ENCODE data around the gene KRTAP5-11. TPM values are rescaled to one million over a fixed set of nuclear protein-coding genes. Genes with fewer than 3 reads are reported as not detected.

KRTAP5-11 gene
- total RNA-seq, 1 experiment from 2014 or later: not detected

GRCh38 chr11:71562120-71562519 is 20.6 kb downstream of the KRTAP5-11 start:
- no peaks in the 10 kb centered on the region for H3K4me1 ChIP-seq
- peaks cover 20% of the 10 kb centered on the region for H3K27me3 Mint-ChIP-seq (ENCODE audit: insufficient read depth, unreplicated experiment)
- DNase-seq: no peak
- no TSS peak for BruUV-seq (replicated peaks)
- peaks cover 19% of the 10 kb centered on the region for H3K9me3 Mint-ChIP-seq (ENCODE audit: unreplicated experiment)
- H3K36me3 Mint-ChIP-seq (ENCODE audit: insufficient read depth, unreplicated experiment): no peaks in the 10 kb centered on the region
- H3K9me3 ChIP-seq: peaks cover 6% of the 10 kb centered on the region
- intact Hi-C loops (cut with micrococcal nuclease; ENCODE audit: unreplicated experiment): loop anchor here (2.0 kb wide), 2 partner anchors 73 to 109 kb away; partner anchors contain the start of gene NADSYN1
- no peaks in the 10 kb centered on the region for H3K36me3 ChIP-seq (ENCODE audit: control insufficient read depth, insufficient read depth, low read length)
- H3K27me3 ChIP-seq (replicated peaks; ENCODE audit: control insufficient read depth, insufficient read depth, low read length): no peaks in the 10 kb centered on the region
- peaks cover 7% of the 10 kb centered on the region for H3K4me1 Mint-ChIP-seq (ENCODE audit: low read depth, unreplicated experiment)
- no peak overlapping the region for H3K4me3 Mint-ChIP-seq (ENCODE audit: unreplicated experiment)
- ChIA-PET POLR2A (no interaction called here), CTCF (interaction anchor here (1.9 kb wide), 1 partner anchor 109 kb away, joined by 19 read pairs; the partner anchor contains the start of gene NADSYN1)
- TF ChIP-seq CTCF (IDR thresholded peaks at IDR 0.05; ENCODE audit: insufficient read depth in 1 of 2, low read depth in 1 of 2, low read length in 1 of 2, severe bottlenecking in 1 of 2, unreplicated experiment in 1 of 2): no peak
- no peak overlapping the region for H3K27ac Mint-ChIP-seq (ENCODE audit: unreplicated experiment)
- H3K4me3 ChIP-seq (ENCODE audit: low read depth, low read length): no peak overlapping the region

GRCh38 chr11:71558996-71559395 is 23.7 kb downstream of the KRTAP5-11 start:
- Mint-ChIP-seq H3K4me1 (ENCODE audit: low read depth, unreplicated experiment) (peaks cover 7% of the 10 kb centered on the region), H3K27me3 (ENCODE audit: insufficient read depth, unreplicated experiment) (peaks cover 16% of the 10 kb centered on the region), H3K9me3 (ENCODE audit: unreplicated experiment) (peaks cover 19% of the 10 kb centered on the region), H3K4me3 (ENCODE audit: unreplicated experiment) (no peak overlapping the region), H3K36me3 (ENCODE audit: insufficient read depth, unreplicated experiment) (no peaks in the 10 kb centered on the region), H3K27ac (ENCODE audit: unreplicated experiment) (no peak overlapping the region)
- Histone ChIP-seq H3K4me1 (no peaks in the 10 kb centered on the region), H3K36me3 (ENCODE audit: control insufficient read depth, insufficient read depth, low read length) (no peaks in the 10 kb centered on the region), H3K9me3 (peaks cover 6% of the 10 kb centered on the region), H3K4me3 (ENCODE audit: low read depth, low read length) (no peak overlapping the region), H3K27me3 (replicated peaks; ENCODE audit: control insufficient read depth, insufficient read depth, low read length) (no peaks in the 10 kb centered on the region)
- TF ChIP-seq CTCF (IDR thresholded peaks at IDR 0.05; ENCODE audit: insufficient read depth in 1 of 2, low read depth in 1 of 2, low read length in 1 of 2, severe bottlenecking in 1 of 2, unreplicated experiment in 1 of 2): no peak
- CTCF ChIA-PET: no interaction called here
- no peak for DNase-seq
- no TSS peak for BruUV-seq (replicated peaks)
- intact Hi-C loops (cut with micrococcal nuclease; ENCODE audit: unreplicated experiment): no loop called here
- POLR2A ChIA-PET: no interaction called here

- ChIA-PET POLR2A (no interaction called here), CTCF (interaction anchor here (1.0 kb wide), 1 partner anchor 22 kb away, joined by 4 read pairs; no protein-coding TSS in a partner anchor)
- Histone ChIP-seq H3K36me3 (ENCODE audit: control insufficient read depth, insufficient read depth, low read length) (no peaks in the 10 kb centered on the region), H3K9me3 (peaks cover 6% of the 10 kb centered on the region), H3K4me1 (no peaks in the 10 kb centered on the region), H3K4me3 (ENCODE audit: low read depth, low read length) (no peak overlapping the region), H3K27me3 (replicated peaks; ENCODE audit: control insufficient read depth, insufficient read depth, low read length) (no peaks in the 10 kb centered on the region)
- intact Hi-C loops (cut with micrococcal nuclease; ENCODE audit: unreplicated experiment): no loop called here
- Mint-ChIP-seq H3K4me1 (ENCODE audit: low read depth, unreplicated experiment) (no peaks in the 10 kb centered on the region), H3K27ac (ENCODE audit: unreplicated experiment) (no peak overlapping the region), H3K4me3 (ENCODE audit: unreplicated experiment) (no peak overlapping the region), H3K9me3 (ENCODE audit: unreplicated experiment) (peaks cover 13% of the 10 kb centered on the region), H3K27me3 (ENCODE audit: insufficient read depth, unreplicated experiment) (peaks cover 4% of the 10 kb centered on the region), H3K36me3 (ENCODE audit: insufficient read depth, unreplicated experiment) (no peaks in the 10 kb centered on the region)
- no peak for TF ChIP-seq CTCF (IDR thresholded peaks at IDR 0.05; ENCODE audit: insufficient read depth in 1 of 2, low read depth in 1 of 2, low read length in 1 of 2, severe bottlenecking in 1 of 2, unreplicated experiment in 1 of 2)
- no peak for DNase-seq
- BruUV-seq (replicated peaks): no TSS peak
Measured at GRCh38 chr11:71557257-71557656, 25.4 kb downstream of the KRTAP5-11 start.
